Activated B cell treated with CpG ODN at 0.5 μM for 24 hours (primary cell): ENCODE results near the gene CCN5. TPM values are rescaled to one million over a fixed set of nuclear protein-coding genes. Genes with fewer than 3 reads are reported as not detected.
"Not testable (repeated sequence)": the region's sequence is repeated elsewhere in the genome, so short reads cannot be mapped to it uniquely, and the experiment has no call there.

Experiments used
- ATAC-seq: fragments of 200-7000 bp; cut with Tn5 transposase; one replicate; pipeline ENCODE4 v1.10.0; 2021; ENCODE audit warnings: low read depth, mild to moderate bottlenecking, moderate library complexity
- CTCF ChIA-PET: fragments of 350-600 bp; sonication (Branson Sonifier 250); formaldehyde crosslinking; loops from one replicate; lab custom pipeline; 2021; ENCODE audit warnings: antibody characterized with exemption; lab: Charles Lee
- POLR2A ChIA-PET: fragments of 350-600 bp; sonication (Branson Sonifier 250); formaldehyde crosslinking; loops from one replicate; lab custom pipeline; 2021; ENCODE audit warnings: antibody characterized with exemption; lab: Charles Lee
- DNase-seq: peaks from one replicate; pipeline ENCODE4 v3.0.0; 2022
- H3K27ac Mint-ChIP-seq: one replicate; pipeline ENCODE4 v1.8.0; 2020; ENCODE audit warnings: mixed read lengths
- H3K27me3 Mint-ChIP-seq: one replicate; pipeline ENCODE4 v1.8.0; 2021; ENCODE audit warnings: mixed read lengths
- H3K36me3 Mint-ChIP-seq: one replicate; pipeline ENCODE4 v1.8.0; 2021; ENCODE audit warnings: low read depth, mixed read lengths
- H3K4me1 Mint-ChIP-seq: one replicate; pipeline ENCODE4 v1.8.0; 2021; ENCODE audit warnings: mixed read lengths
- H3K4me3 Mint-ChIP-seq: one replicate; pipeline ENCODE4 v1.8.0; 2020; ENCODE audit warnings: mild to moderate bottlenecking, mixed read lengths
- H3K9me3 Mint-ChIP-seq: one replicate; pipeline ENCODE4 v1.8.0; 2020; ENCODE audit warnings: mixed read lengths
- CTCF ChIP-seq: fragments of 200-600 bp; IDR thresholded peaks from one replicate; pipeline ENCODE4 v1.8.0; 2022; ENCODE audit warnings: antibody characterized with exemption, mild to moderate bottlenecking
- intact Hi-C: fragments of 100-400 bp; cut with micrococcal nuclease; formaldehyde crosslinking; loops from one replicate; pipeline ENCODE4 v1.15.1; 2024
- total RNA-seq: library from RNA; stranded (reverse); gene quantifications from 2 replicates; pipeline ENCODE4 v1.2.3, GENCODE V29; 2022

The CCN5 gene, protein sequence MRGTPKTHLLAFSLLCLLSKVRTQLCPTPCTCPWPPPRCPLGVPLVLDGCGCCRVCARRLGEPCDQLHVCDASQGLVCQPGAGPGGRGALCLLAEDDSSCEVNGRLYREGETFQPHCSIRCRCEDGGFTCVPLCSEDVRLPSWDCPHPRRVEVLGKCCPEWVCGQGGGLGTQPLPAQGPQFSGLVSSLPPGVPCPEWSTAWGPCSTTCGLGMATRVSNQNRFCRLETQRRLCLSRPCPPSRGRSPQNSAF
- not detected in 2 replicates for total RNA-seq

- intact Hi-C loops: no loop called here
- H3K27me3 Mint-ChIP-seq: peaks cover 6% of the 10 kb centered on the region
- H3K4me1 Mint-ChIP-seq: no peaks in the 10 kb centered on the region
- ChIA-PET CTCF (no interaction called here), POLR2A (no interaction called here)
- H3K36me3 Mint-ChIP-seq: no peaks in the 10 kb centered on the region
- no peaks in the 10 kb centered on the region for H3K9me3 Mint-ChIP-seq
- no peak within 1 kb of the TSS for H3K27ac Mint-ChIP-seq
- no peak for DNase-seq
- H3K4me3 Mint-ChIP-seq: no peak within 1 kb of the TSS
- no peak for TF ChIP-seq CTCF
- ATAC-seq: no peak
Measured at GRCh38 chr20:44714701-44715498, at the start of gene CCN5. Gene CCN5 (plus strand): TSS chr20:44715369. CDS start chr20:44715391, 22 bp downstream.

- Mint-ChIP-seq H3K27ac (no peak overlapping the region), H3K4me3 (no peak overlapping the region), H3K9me3 (no peaks in the 10 kb centered on the region), H3K27me3 (no peaks in the 10 kb centered on the region), H3K36me3 (no peaks in the 10 kb centered on the region), H3K4me1 (peaks cover 12% of the 10 kb centered on the region)
- intact Hi-C loops: no loop called here
- CTCF ChIA-PET: interaction anchor here (3.1 kb wide), 1 partner anchor 19 kb away, joined by 9 read pairs; no protein-coding TSS in a partner anchor
- TF ChIP-seq CTCF: no peak
- POLR2A ChIA-PET: no interaction called here
- ATAC-seq: no peak
- no peak for DNase-seq
Measured at GRCh38 chr20:44666066-44666465, 49.1 kb upstream of the CCN5 start.

GRCh38 chr20:44670851-44671250 is 44.3 kb upstream of the CCN5 start:
- intact Hi-C loops: loop anchor here (2.0 kb wide), 1 partner anchor 24 kb away; no protein-coding TSS in a partner anchor
- H3K36me3 Mint-ChIP-seq, CTCF ChIA-PET, ATAC-seq, H3K27me3 Mint-ChIP-seq, DNase-seq, H3K9me3 Mint-ChIP-seq, POLR2A ChIA-PET: not testable (repeated sequence)
- H3K4me1 Mint-ChIP-seq: peaks cover 15% of the 10 kb centered on the region
- peak overlapping the region; percentile 75 for H3K4me3 Mint-ChIP-seq
- H3K27ac Mint-ChIP-seq: peak overlapping the region; percentile 78

- peak; percentile 69 for ATAC-seq
- ChIA-PET CTCF (interaction anchor here (1.1 to 1.6 kb wide), 3 partner anchors 10 to 13 kb away, joined by 4 read pairs; no protein-coding TSS in a partner anchor), POLR2A (interaction anchor here (0.6 to 1.1 kb wide), 3 partner anchors 25 to 290 kb away, joined by 6 to 9 read pairs (median 7); no protein-coding TSS in a partner anchor)
- H3K4me3 Mint-ChIP-seq: peak overlapping the region; percentile 75
- peak overlapping the region; percentile 78 for H3K27ac Mint-ChIP-seq
- DNase-seq: peak; percentile 35
- peaks cover 15% of the 10 kb centered on the region for H3K4me1 Mint-ChIP-seq
- not testable (repeated sequence) for H3K36me3 Mint-ChIP-seq, H3K9me3 Mint-ChIP-seq, H3K27me3 Mint-ChIP-seq
- intact Hi-C loops: loop anchor here (2.0 kb wide), 1 partner anchor 25 kb away; no protein-coding TSS in a partner anchor
Measured at GRCh38 chr20:44671541-44671940, 43.6 kb upstream of the CCN5 start.

DNA sequence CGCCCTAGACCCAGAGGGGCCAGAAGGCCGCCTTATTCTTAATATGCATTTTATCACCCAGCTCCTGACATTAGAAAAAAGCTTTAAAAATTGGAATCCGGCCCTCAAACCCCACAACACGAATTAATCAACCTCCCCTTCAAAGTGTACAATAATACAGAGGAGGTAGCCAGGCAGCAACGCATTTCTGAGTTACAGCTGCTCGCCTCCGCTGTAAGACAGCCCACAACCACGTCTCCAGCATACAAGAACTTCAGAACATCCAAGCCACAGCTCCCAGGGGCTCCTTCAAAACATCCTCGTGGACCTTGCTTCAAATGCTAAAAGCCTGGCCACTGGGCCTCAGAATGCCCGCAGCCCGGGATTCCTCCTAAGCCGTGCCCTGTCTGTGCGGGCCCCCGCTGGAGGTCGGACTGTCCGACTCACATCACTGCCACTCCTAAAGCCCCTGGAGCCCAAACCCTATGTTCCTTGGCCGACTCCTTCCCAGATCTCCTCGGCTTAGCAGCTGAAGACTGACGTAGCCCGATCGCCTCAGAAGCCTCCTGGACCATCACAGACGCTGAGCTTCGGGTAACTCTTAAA is 42.8 kb upstream of the CCN5 start:
- ATAC-seq, H3K9me3 Mint-ChIP-seq, DNase-seq, H3K36me3 Mint-ChIP-seq, H3K4me3 Mint-ChIP-seq, H3K27me3 Mint-ChIP-seq, intact Hi-C loops: not testable (repeated sequence)
- peak overlapping the region; percentile 78 for H3K27ac Mint-ChIP-seq
- POLR2A ChIA-PET: interaction anchor here (0.7 to 1.1 kb wide), 2 partner anchors 26 to 64 kb away, joined by 7 to 9 read pairs; no protein-coding TSS in a partner anchor
- CTCF ChIA-PET: interaction anchor here (1.1 to 1.6 kb wide), 3 partner anchors 9 to 13 kb away, joined by 4 read pairs; no protein-coding TSS in a partner anchor
- peaks cover 15% of the 10 kb centered on the region for H3K4me1 Mint-ChIP-seq

- ATAC-seq (no peak), DNase-seq (no peak)
- CTCF ChIA-PET: no interaction called here
- Mint-ChIP-seq H3K36me3 (no peaks in the 10 kb centered on the region), H3K27ac (no peak overlapping the region), H3K9me3 (no peaks in the 10 kb centered on the region), H3K27me3 (no peaks in the 10 kb centered on the region), H3K4me3 (no peak overlapping the region), H3K4me1 (no peaks in the 10 kb centered on the region)
- TF ChIP-seq CTCF: no peak
- intact Hi-C loops: no loop called here
- POLR2A ChIA-PET: no interaction called here
Measured at GRCh38 chr20:44678242-44678641, 36.9 kb upstream of the CCN5 start.
